ENCODE measurements around the gene USP3.

USP3 gene

DNA sequence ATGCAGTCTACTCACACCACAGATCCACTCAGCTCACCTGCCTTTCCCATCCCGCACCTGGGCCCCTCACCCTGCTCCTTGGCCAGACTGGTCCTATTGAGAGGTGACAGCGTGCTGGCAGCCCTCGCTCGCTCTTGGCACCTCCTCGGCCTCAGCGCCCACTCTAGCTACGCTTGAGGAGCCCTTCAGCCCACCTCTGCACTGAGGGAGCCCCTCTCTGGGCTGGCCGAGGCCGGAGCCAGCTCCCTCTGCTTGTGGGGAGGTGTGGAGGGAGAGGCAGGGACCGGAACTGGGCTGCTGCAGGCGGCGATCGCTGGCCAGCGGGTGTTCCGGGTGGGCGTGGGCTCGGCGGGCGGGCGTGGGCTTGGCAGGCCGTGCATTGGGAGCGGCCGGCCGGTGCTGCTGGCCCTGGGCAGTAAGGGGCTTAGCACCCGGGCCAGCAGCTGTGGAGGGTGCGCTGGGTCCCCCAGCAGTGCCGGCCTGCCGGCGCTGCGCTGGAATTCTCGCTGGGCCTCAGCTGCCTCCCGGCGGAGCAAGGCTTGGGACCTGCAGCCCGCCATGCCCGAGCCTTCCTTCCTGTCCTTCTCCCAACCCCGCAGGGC lies 45.5 kb upstream of the USP3 start:
- Histone ChIP-seq H3K9me3 (replicated peaks in 1 of 2; ENCODE audit: control insufficient read depth in 2 of 2, insufficient read depth in 1 of 2, low read depth in 1 of 2, low read length in 2 of 2) (peaks cover 6 to 21% of the 10 kb centered on the region in 2 donors), H2AFZ (ENCODE audit: low read length) (no peak overlapping the region), H3K4me2 (ENCODE audit: insufficient read depth, low read length, poor library complexity, severe bottlenecking) (no peak overlapping the region), H3K4ac (ENCODE audit: low read length) (no peak overlapping the region), H2BK12ac (ENCODE audit: low read length) (no peak overlapping the region), H2BK120ac (ENCODE audit: low read depth, low read length) (no peak overlapping the region), H3K27me3 (ENCODE audit: control insufficient read depth in 3 of 3, insufficient read depth in 3 of 3, low read depth in 1 of 3, low read length in 3 of 3) (no peaks in the 10 kb centered on the region), H3K79me1 (ENCODE audit: low read depth, low read length) (no peaks in the 10 kb centered on the region), H2AK5ac (ENCODE audit: low read depth, low read length) (no peak overlapping the region), H3K27ac (replicated peaks; ENCODE audit: low read length) (no peak overlapping the region), H4K91ac (ENCODE audit: low read depth, low read length, poor library complexity) (no peak overlapping the region), H4K8ac (ENCODE audit: low read depth, low read length) (no peak overlapping the region), H3K36me3 (replicated peaks in 1 of 2; ENCODE audit: control insufficient read depth in 2 of 2, insufficient read depth in 2 of 2, low read length in 2 of 2) (no peaks in the 10 kb centered on the region), H2BK5ac (ENCODE audit: low read length) (no peak overlapping the region), H2BK15ac (ENCODE audit: low read length) (no peak overlapping the region), H3K18ac (ENCODE audit: low read length) (no peak overlapping the region), H3K4me3 (ENCODE audit: low read length in 2 of 2) (no peak overlapping the region), H3K14ac (ENCODE audit: low read length) (peak overlapping the region; percentile 56), H3K4me1 (ENCODE audit: control insufficient read depth in 2 of 2, insufficient read depth in 1 of 2, low read depth in 1 of 2, low read length in 2 of 2) (peaks cover 2 to 5% of the 10 kb centered on the region in 2 donors), H3K23ac (ENCODE audit: low read depth, low read length, poor library complexity) (no peak overlapping the region), H3K9ac (ENCODE audit: low read depth, low read length, poor library complexity) (no peak overlapping the region)
- no CpG with 5 or more reads among the region's 36 CpGs for WGBS, 2 donors (ENCODE audit: extremely low coverage in 2 of 2, insufficient read length in 2 of 2, insufficient replicate concordance in 1 of 2)
- no peak for DNase-seq (ENCODE audit: low spot score)

DNA sequence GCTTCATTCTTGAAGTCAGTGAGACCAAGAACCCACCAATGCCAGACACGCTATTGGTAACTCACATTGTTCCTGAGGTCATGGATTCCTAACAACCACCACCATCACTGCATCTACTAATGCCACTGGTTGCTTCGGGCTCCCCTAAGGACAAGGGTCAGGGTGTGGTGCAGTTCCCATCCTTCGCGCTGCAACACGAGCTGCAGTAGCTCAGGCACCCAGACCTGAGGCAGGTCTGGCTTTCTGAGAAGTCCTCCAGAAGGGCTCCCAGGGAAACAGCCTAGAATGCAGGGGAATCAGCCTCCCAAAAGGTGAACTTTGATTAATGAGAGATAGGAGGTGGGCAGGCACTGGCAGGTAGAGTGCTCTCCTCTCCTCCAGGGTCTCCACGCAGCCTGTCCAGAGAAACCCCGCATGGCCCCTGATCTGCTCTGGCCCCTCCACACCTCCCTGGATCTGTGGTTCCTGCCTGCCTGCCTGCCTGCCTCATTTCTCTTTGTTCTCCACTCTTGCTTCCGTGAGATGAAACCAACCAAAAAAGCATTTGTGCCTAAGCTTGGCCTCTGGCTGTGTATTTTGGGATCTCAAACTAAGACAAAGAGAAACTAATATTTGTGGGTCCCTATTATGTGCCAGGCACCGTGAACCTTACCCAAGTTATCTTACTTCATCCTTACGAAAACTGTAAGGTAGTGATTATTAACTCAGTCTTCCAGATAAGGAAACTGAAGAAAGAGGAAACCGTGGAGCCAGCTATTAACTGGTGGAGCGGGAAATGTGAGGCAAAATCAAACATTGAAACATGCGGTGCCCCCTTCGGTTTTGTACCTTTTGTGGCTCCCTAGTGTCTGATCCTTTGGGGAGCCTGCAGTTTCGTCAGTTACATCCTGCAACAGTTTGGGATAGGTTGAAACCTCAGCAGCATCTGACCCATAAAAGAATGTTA lies 43.9 kb upstream of the USP3 start:
- no CpG with 5 or more reads among the region's 15 CpGs for WGBS, 2 donors (ENCODE audit: extremely low coverage in 2 of 2, insufficient read length in 2 of 2, insufficient replicate concordance in 1 of 2)

DNA sequence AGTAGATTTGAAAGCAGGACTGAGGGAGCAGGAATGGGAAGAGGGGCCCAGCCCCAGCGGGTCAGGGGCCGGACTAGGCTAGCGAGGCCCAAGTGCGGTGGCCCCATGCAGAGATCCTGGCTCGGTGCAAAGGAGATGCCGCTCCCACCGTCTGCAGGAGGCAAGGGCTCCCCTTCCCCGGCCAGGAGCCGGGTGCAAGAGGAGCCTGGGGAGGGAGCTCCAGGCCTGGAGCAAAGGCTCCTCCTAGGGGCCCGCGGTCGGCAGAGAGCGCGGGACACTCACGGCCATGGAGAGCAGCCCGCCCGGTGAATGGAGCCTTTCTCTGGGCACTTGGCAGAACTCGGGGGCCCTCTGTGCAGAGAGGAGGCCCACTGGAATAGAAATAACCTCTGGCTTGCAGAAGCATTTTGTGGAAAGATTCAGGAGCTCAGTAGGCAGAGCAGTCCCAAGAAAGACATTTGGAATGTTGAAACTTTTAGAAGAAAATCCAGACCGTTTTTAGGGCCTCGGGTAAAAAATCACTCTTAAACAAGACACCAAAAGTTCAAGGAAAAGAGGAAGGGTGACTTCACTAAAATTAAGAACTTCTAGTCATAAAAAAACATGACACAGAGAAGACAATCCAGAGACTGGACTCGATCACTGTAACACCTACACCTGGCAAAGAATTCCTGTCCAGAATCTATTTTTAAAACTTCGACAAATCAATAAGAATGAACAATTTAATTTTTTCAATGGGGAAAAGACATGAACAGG lies 43.0 kb upstream of the USP3 start:
- Histone ChIP-seq H3K4ac (ENCODE audit: low read length) (no peak overlapping the region), H3K4me1 (ENCODE audit: control insufficient read depth in 2 of 2, insufficient read depth in 1 of 2, low read depth in 1 of 2, low read length in 2 of 2) (peaks cover 2 to 11% of the 10 kb centered on the region in 2 donors), H3K9ac (ENCODE audit: low read depth, low read length, poor library complexity) (no peak overlapping the region), H3K14ac (ENCODE audit: low read length) (no peak overlapping the region), H3K79me1 (ENCODE audit: low read depth, low read length) (no peaks in the 10 kb centered on the region), H3K9me3 (replicated peaks in 1 of 2; ENCODE audit: control insufficient read depth in 2 of 2, insufficient read depth in 1 of 2, low read depth in 1 of 2, low read length in 2 of 2) (peaks cover 6 to 21% of the 10 kb centered on the region in 2 donors), H3K18ac (ENCODE audit: low read length) (peak overlapping the region; percentile 94), H3K27ac (replicated peaks; ENCODE audit: low read length) (no peak overlapping the region), H4K8ac (ENCODE audit: low read depth, low read length) (no peak overlapping the region), H2BK12ac (ENCODE audit: low read length) (no peak overlapping the region), H2BK120ac (ENCODE audit: low read depth, low read length) (no peak overlapping the region), H3K27me3 (ENCODE audit: control insufficient read depth in 3 of 3, insufficient read depth in 3 of 3, low read depth in 1 of 3, low read length in 3 of 3) (no peaks in the 10 kb centered on the region), H2AK5ac (ENCODE audit: low read depth, low read length) (no peak overlapping the region), H2BK15ac (ENCODE audit: low read length) (no peak overlapping the region), H3K4me2 (ENCODE audit: insufficient read depth, low read length, poor library complexity, severe bottlenecking) (no peak overlapping the region), H2BK5ac (ENCODE audit: low read length) (no peak overlapping the region), H4K91ac (ENCODE audit: low read depth, low read length, poor library complexity) (no peak overlapping the region), H3K36me3 (replicated peaks in 1 of 2; ENCODE audit: control insufficient read depth in 2 of 2, insufficient read depth in 2 of 2, low read length in 2 of 2) (no peaks in the 10 kb centered on the region), H3K4me3 (ENCODE audit: low read length in 2 of 2) (no peak overlapping the region), H2AFZ (ENCODE audit: low read length) (peak overlapping the region; percentile 54), H3K23ac (ENCODE audit: low read depth, low read length, poor library complexity) (no peak overlapping the region)
- WGBS, 2 donors (ENCODE audit: extremely low coverage in 2 of 2, insufficient read length in 2 of 2, insufficient replicate concordance in 1 of 2) = no CpG with 5 or more reads among the region's 22 CpGs
- DNase-seq (ENCODE audit: low spot score) = no peak

More for the DNA sequence above, 43.9 kb upstream of the USP3 start:
- Histone ChIP-seq H3K4me1 (ENCODE audit: control insufficient read depth in 2 of 2, insufficient read depth in 1 of 2, low read depth in 1 of 2, low read length in 2 of 2) (peaks cover 2 to 7% of the 10 kb centered on the region in 2 donors), H4K8ac (ENCODE audit: low read depth, low read length) (peak overlapping the region; percentile 1), H3K4me2 (ENCODE audit: insufficient read depth, low read length, poor library complexity, severe bottlenecking) (no peak overlapping the region), H3K4me3 (ENCODE audit: low read length in 2 of 2) (peak overlapping the region in 1 of 2 donors; percentile 15), H3K9ac (ENCODE audit: low read depth, low read length, poor library complexity) (no peak overlapping the region), H2AK5ac (ENCODE audit: low read depth, low read length) (peak overlapping the region; percentile 22), H4K91ac (ENCODE audit: low read depth, low read length, poor library complexity) (no peak overlapping the region), H2BK15ac (ENCODE audit: low read length) (peak overlapping the region; percentile 94), H2BK120ac (ENCODE audit: low read depth, low read length) (no peak overlapping the region), H3K4ac (ENCODE audit: low read length) (no peak overlapping the region), H3K27me3 (ENCODE audit: control insufficient read depth in 3 of 3, insufficient read depth in 3 of 3, low read depth in 1 of 3, low read length in 3 of 3) (no peaks in the 10 kb centered on the region), H3K14ac (ENCODE audit: low read length) (no peak overlapping the region), H3K79me1 (ENCODE audit: low read depth, low read length) (no peaks in the 10 kb centered on the region), H3K27ac (replicated peaks; ENCODE audit: low read length) (no peak overlapping the region), H3K9me3 (replicated peaks in 1 of 2; ENCODE audit: control insufficient read depth in 2 of 2, insufficient read depth in 1 of 2, low read depth in 1 of 2, low read length in 2 of 2) (peaks cover 6 to 21% of the 10 kb centered on the region in 2 donors), H2AFZ (ENCODE audit: low read length) (peak overlapping the region; percentile 54), H3K23ac (ENCODE audit: low read depth, low read length, poor library complexity) (no peak overlapping the region), H3K36me3 (replicated peaks in 1 of 2; ENCODE audit: control insufficient read depth in 2 of 2, insufficient read depth in 2 of 2, low read length in 2 of 2) (no peaks in the 10 kb centered on the region), H3K18ac (ENCODE audit: low read length) (peak overlapping the region; percentile 67), H2BK5ac (ENCODE audit: low read length) (no peak overlapping the region), H2BK12ac (ENCODE audit: low read length) (no peak overlapping the region)
- DNase-seq (ENCODE audit: low spot score) = no peak
